Measurements from ENCODE around the gene GAS2.

Gene GAS2

DNA sequence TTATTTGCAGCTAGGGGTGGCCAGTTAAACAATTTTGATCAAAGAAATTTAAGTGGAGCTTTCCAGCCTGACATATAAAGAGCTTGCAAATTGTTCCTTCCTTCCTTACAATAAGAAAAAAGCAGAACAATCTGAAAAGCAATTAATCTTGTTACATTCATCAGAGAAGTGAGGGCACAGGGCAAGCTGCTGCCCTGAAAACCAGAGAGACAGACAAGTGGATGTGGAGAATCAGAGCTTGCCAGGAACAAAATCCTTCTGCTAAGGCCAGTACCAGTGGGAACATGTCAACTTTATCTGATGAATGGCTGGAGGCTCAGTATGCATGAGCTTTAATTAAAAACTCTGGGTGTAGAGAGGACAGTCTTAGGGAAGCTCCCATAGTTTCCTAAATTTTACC, 185.1 kb downstream of the GAS2 start:
- Histone ChIP-seq H4K20me1 (no peaks in the 10 kb centered on the region), H3K4me3 (no peak overlapping the region), H3K4me2 (peak overlapping the region in 1 of 11 experiments; percentile 1; a peak in 2 of 22 replicates), H3K4me1 (peaks cover 0 to 17% (median 0%) of the 10 kb centered on the region in 10 experiments; a peak in 4 of 20 replicates), H3K9ac (no peak overlapping the region), H3K27ac (no peak overlapping the region), H3K36me3 (no peaks in the 10 kb centered on the region; a peak in 1 of 22 replicates), H3K9me3 (replicated peaks in 1 of 11) (peaks cover 0 to 7% (median 5%) of the 10 kb centered on the region in 11 experiments; a peak in 3 of 22 replicates), H3K27me3 (no peaks in the 10 kb centered on the region)
- TF ChIP-seq Cebpa-rat (IDR thresholded peaks at IDR 0.05) = no peak

- Histone ChIP-seq H3K9ac (no peak overlapping the region), H3K4me1 (no peaks in the 10 kb centered on the region), H4K20me1 (no peaks in the 10 kb centered on the region), H3K4me2 (no peak overlapping the region), H3K27ac (no peak overlapping the region), H3K9me3 (replicated peaks in 1 of 11) (no peaks in the 10 kb centered on the region), H3K27me3 (no peaks in the 10 kb centered on the region), H3K4me3 (no peak overlapping the region), H3K36me3 (no peaks in the 10 kb centered on the region)
- TF ChIP-seq Cebpa-rat (IDR thresholded peaks at IDR 0.05) = no peak
Measured at GRCh38 chr11:22859756-22860155, 193.3 kb downstream of the GAS2 start.

GRCh38 chr11:22860241-22860640, 193.8 kb downstream of the GAS2 start, which contains the start of gene CCDC179:
Gene CCDC179, minus strand, starts transcription at chr11:22860474. Its CDS starts 53 bp downstream, at chr11:22860421.
- Histone ChIP-seq H3K36me3 (no peaks in the 10 kb centered on the region), H3K4me2 (no peak within 1 kb of the TSS), H3K9ac (no peak within 1 kb of the TSS), H3K4me3 (no peak within 1 kb of the TSS), H3K27ac (no peak within 1 kb of the TSS), H3K4me1 (no peaks in the 10 kb centered on the region), H4K20me1 (no peaks in the 10 kb centered on the region), H3K9me3 (replicated peaks in 1 of 11) (no peaks in the 10 kb centered on the region), H3K27me3 (no peaks in the 10 kb centered on the region)
- no peak for TF ChIP-seq Cebpa-rat (IDR thresholded peaks at IDR 0.05)

All from BLaER1 treated with 17β-estradiol and CSF1 and Interleukin-3, amounts not matched to agents 10 nM and 100 nM (cell line).